ENCODE measurements around the gene CPLANE1. TPM values are rescaled to one million over a fixed set of nuclear protein-coding genes. Genes with fewer than 3 reads are reported as not detected.
"Not testable (repeated sequence)": the region's sequence is repeated elsewhere in the genome, so short reads cannot be mapped to it uniquely, and the experiment has no call there.

Gene CPLANE1
- total and polyA plus RNA-seq, 10 of the 15 experiments (the other 5 are each of a cell fraction or from before 2014, with no cell fraction given) = 1.7 to 14.8 (median 6.7) TPM

GRCh38 chr5:37136694-37137093 is 112.5 kb downstream of the CPLANE1 start (continued):
- TF ChIP-seq NKRF (conservative IDR thresholded peaks at IDR 0.05) (no peak), SUZ12 (IDR thresholded peaks at IDR 0.05; ENCODE audit: unreplicated experiment) (no peak), HCFC1 (IDR thresholded peaks at IDR 0.05; ENCODE audit: low read length) (no peak), TCF12 (IDR thresholded peaks at IDR 0.05; ENCODE audit: low read depth, low read length) (no peak), ZNF592 (IDR thresholded peaks at IDR 0.05) (no peak), PML (IDR thresholded peaks at IDR 0.05; ENCODE audit: low read length) (no peak), IRF5 (IDR thresholded peaks at IDR 0.05; ENCODE audit: borderline replicate concordance) (no peak), EZH2 (IDR thresholded peaks at IDR 0.05; ENCODE audit: borderline replicate concordance, control insufficient read depth, low read depth, low read length) (no peak), CBX3 (IDR thresholded peaks at IDR 0.05; ENCODE audit: borderline replicate concordance, low read depth) (no peak)

GRCh38 chr5:37135312-37135711 is 113.9 kb downstream of the CPLANE1 start:
- 100% methylated on average over 6 of the region's 6 CpGs for WGBS (ENCODE audit: insufficient coverage, insufficient replicate concordance, low lambda C conversion rate, missing lambda C conversion rate)
- CTCF ChIA-PET; POLR2A ChIA-PET; FAIRE-seq; H3K4me3 ChIP-seq; in situ Hi-C loops (cut with MboI); H3K4me2 ChIP-seq (ENCODE audit: control insufficient read depth, insufficient read depth); H3K79me2 ChIP-seq (ENCODE audit: control insufficient read depth, insufficient read depth, low read length); H3K27me3 ChIP-seq (replicated peaks in 1 of 2; ENCODE audit: control insufficient read depth in 2 of 2, insufficient read depth in 2 of 2, low read length in 1 of 2); RAD21 ChIA-PET (ENCODE audit: unreplicated experiment); H3K4me1 ChIP-seq (ENCODE audit: control insufficient read depth, insufficient read depth, low read length); H3K9me3 ChIP-seq (replicated peaks; ENCODE audit: control insufficient read depth, insufficient read depth, low read length); H3K9ac ChIP-seq (ENCODE audit: control insufficient read depth, insufficient read depth, low read length); ATAC-seq; H4K20me1 ChIP-seq (ENCODE audit: control insufficient read depth, insufficient read depth); SMC1A ChIA-PET (ENCODE audit: uncharacterized antibody, unreplicated experiment); H3K36me3 ChIP-seq (ENCODE audit: control insufficient read depth in 2 of 2, insufficient read depth in 2 of 2, low read length in 1 of 2); H3K27ac ChIP-seq (ENCODE audit: control insufficient read depth, insufficient read depth); DNase-seq (ENCODE audit: low read depth, low spot score); BruUV-seq (replicated peaks); intact Hi-C loops (cut with micrococcal nuclease; ENCODE audit: unreplicated experiment); H2AFZ ChIP-seq (ENCODE audit: control insufficient read depth, low read depth, low read length): not testable (repeated sequence)
